SU-DHL-6 (cell line): ENCODE measurements around the gene SLC32A1.

Experiments
- H2AFZ ChIP-seq: fragments of 200-600 bp; sonication (generic); 2 replicates; pipeline ENCODE4 v1.6.1; 2014; ENCODE audit warnings: low read depth, mild to moderate bottlenecking, moderate library complexity, mixed read lengths, antibody characterized with exemption, low read length; ENCODE audit not compliant: severe bottlenecking
- H3F3A ChIP-seq: fragments of 200-600 bp; shearing (Covaris generic); 2 replicates; pipeline ENCODE4 v1.6.0; 2016; ENCODE audit warnings: antibody characterized with exemption, mild to moderate bottlenecking; ENCODE audit not compliant: insufficient read depth
- H3K27ac ChIP-seq: fragments of 200-600 bp; sonication (generic); 2 replicates; pipeline ENCODE4 v1.5.1; 2016; ENCODE audit warnings: low read depth, mild to moderate bottlenecking, low read length, moderate library complexity, mixed read lengths
- H3K27me3 ChIP-seq: fragments of 200-600 bp; sonication (generic), shearing (Covaris generic); 2 replicates; pipeline ENCODE4 v1.6.0; 2014; ENCODE audit warnings: mild to moderate bottlenecking, low read length
- H3K36me3 ChIP-seq: fragments of 200-600 bp; sonication (generic); 2 replicates; pipeline ENCODE4 v1.6.1; 2014; ENCODE audit warnings: mild to moderate bottlenecking, low read length, mixed read lengths
- H3K4me2 ChIP-seq: fragments of 300-600, 200-600 bp; shearing (Covaris generic), sonication (generic); 2 replicates; pipeline ENCODE4 v1.6.0; 2014; ENCODE audit warnings: low read length, low read depth, mild to moderate bottlenecking; ENCODE audit not compliant: poor library complexity, severe bottlenecking
- H3K4me3 ChIP-seq: fragments of 200-600 bp; sonication (generic); 2 replicates; pipeline ENCODE4 v1.5.1; 2014; ENCODE audit warnings: antibody characterized with exemption, low read length, mild to moderate bottlenecking, mixed read lengths; ENCODE audit not compliant: insufficient read depth, poor library complexity, severe bottlenecking
- H3K79me2 ChIP-seq: fragments of 200-600 bp; sonication (generic); 2 replicates; pipeline ENCODE4 v1.6.1; 2014; ENCODE audit warnings: mild to moderate bottlenecking, low read length, moderate library complexity; ENCODE audit not compliant: insufficient read depth
- H3K9ac ChIP-seq: fragments of 200-600 bp; sonication (generic); 2 replicates; pipeline ENCODE4 v1.7.0; 2014; ENCODE audit warnings: mild to moderate bottlenecking, low read length
- H3K9me2 ChIP-seq: fragments of 200-600 bp; sonication (generic); replicated peaks from 2 replicates; pipeline ENCODE4 v1.6.1; 2014; ENCODE audit warnings: low read length; ENCODE audit not compliant: insufficient read depth
- H3K9me3 ChIP-seq: fragments of 200-600 bp; sonication (generic); 2 replicates; pipeline ENCODE4 v1.6.1; 2014; ENCODE audit warnings: low read length, mixed read lengths; ENCODE audit not compliant: insufficient read depth
- H4K20me1 ChIP-seq: fragments of 200-600 bp; sonication (generic); 2 replicates; pipeline ENCODE4 v1.6.1; 2014; ENCODE audit warnings: low read depth, mild to moderate bottlenecking, antibody characterized with exemption, low read length, moderate library complexity, mixed read lengths
- CTCF ChIP-seq: fragments of 200-600 bp; sonication (generic); IDR thresholded peaks from one replicate; pipeline ENCODE4 v1.5.1; 2017; ENCODE audit warnings: antibody characterized with exemption, mild to moderate bottlenecking, low read length, moderate library complexity; ENCODE audit not compliant: insufficient read depth, poor library complexity, severe bottlenecking
- EZH2phosphoT487 ChIP-seq: fragments of 200-600 bp; sonication (generic), shearing (Covaris generic); conservative IDR thresholded peaks from 2 replicates; pipeline ENCODE4 v1.6.1; 2018; ENCODE audit warnings: mild to moderate bottlenecking, antibody characterized with exemption, low read length, moderate library complexity, mixed read lengths

Gene SLC32A1

GRCh38 chr20:38755324-38755910 is 31.1 kb downstream of the SLC32A1 start:
- Histone ChIP-seq H3K4me2 (no peak overlapping the region), H3K4me3 (no peak overlapping the region), H3K27ac (no peak overlapping the region), H3K36me3 (0 out of 2 replicates have a peak, but pooled peaks cover 4% of the 10 kb centered on the region), H2AFZ (no peak overlapping the region), H3K27me3 (no peaks in the 10 kb centered on the region), H3K9ac (no peak overlapping the region), H3K9me3 (no peaks in the 10 kb centered on the region), H3K9me2 (no peaks in the 10 kb centered on the region), H4K20me1 (no peaks in the 10 kb centered on the region), H3K79me2 (no peaks in the 10 kb centered on the region), H3F3A (peaks cover 8% of the 10 kb centered on the region; the same call in 1 of the 2 replicates)
- TF ChIP-seq EZH2phosphoT487, result no peak

GRCh38 chr20:38757145-38757775 is 33.0 kb downstream of the SLC32A1 start:
- H3K4me2 ChIP-seq, result no peak overlapping the region
- H3F3A ChIP-seq, result peaks cover 8% of the 10 kb centered on the region; the same call in 1 of the 2 replicates
- no peaks in the 10 kb centered on the region for H3K27me3 ChIP-seq
- no peak overlapping the region for H3K9ac ChIP-seq
- H3K79me2 ChIP-seq, result no peaks in the 10 kb centered on the region
- no peak for TF ChIP-seq EZH2phosphoT487
- TF ChIP-seq CTCF, result no peak
- no peak overlapping the region for H3K27ac ChIP-seq
- no peaks in the 10 kb centered on the region for H3K9me2 ChIP-seq
- H3K4me3 ChIP-seq, result no peak overlapping the region
- no peak overlapping the region for H2AFZ ChIP-seq
- 0 out of 2 replicates have a peak, but pooled peaks cover 4% of the 10 kb centered on the region for H3K36me3 ChIP-seq
- no peaks in the 10 kb centered on the region for H3K9me3 ChIP-seq
- H4K20me1 ChIP-seq, result no peaks in the 10 kb centered on the region

GRCh38 chr20:38759106-38759505 is 34.8 kb downstream of the SLC32A1 start:
- no peaks in the 10 kb centered on the region for H3K27me3 ChIP-seq
- H3K79me2 ChIP-seq, result no peaks in the 10 kb centered on the region
- H2AFZ ChIP-seq, result no peak overlapping the region
- no peaks in the 10 kb centered on the region for H3K9me3 ChIP-seq
- no peak overlapping the region for H3K4me2 ChIP-seq
- no peaks in the 10 kb centered on the region for H4K20me1 ChIP-seq
- no peak for TF ChIP-seq EZH2phosphoT487
- TF ChIP-seq CTCF, result no peak
- H3K9ac ChIP-seq, result no peak overlapping the region
- no peaks in the 10 kb centered on the region for H3K36me3 ChIP-seq
- no peaks in the 10 kb centered on the region for H3K9me2 ChIP-seq
- H3F3A ChIP-seq, result no peaks in the 10 kb centered on the region
- H3K4me3 ChIP-seq, result no peak overlapping the region
- H3K27ac ChIP-seq, result no peak overlapping the region

GRCh38 chr20:38760978-38761377 is 36.7 kb downstream of the SLC32A1 start:
- Histone ChIP-seq H3K27ac (no peak overlapping the region), H3K79me2 (no peaks in the 10 kb centered on the region), H3K9me3 (no peaks in the 10 kb centered on the region), H2AFZ (no peak overlapping the region), H3K36me3 (no peaks in the 10 kb centered on the region), H3K4me2 (no peak overlapping the region), H4K20me1 (no peaks in the 10 kb centered on the region), H3K4me3 (no peak overlapping the region), H3K9me2 (no peaks in the 10 kb centered on the region), H3F3A (no peaks in the 10 kb centered on the region), H3K27me3 (no peaks in the 10 kb centered on the region), H3K9ac (no peak overlapping the region)
- TF ChIP-seq CTCF (no peak), EZH2phosphoT487 (no peak)
